RWPE2 (cell line): ENCODE data around the gene ACAD11.
"Not testable (repeated sequence)": the region's sequence is repeated elsewhere in the genome, so short reads cannot be mapped to it uniquely, and the experiment has no call there.

Experiments
- ATAC-seq: fragments of 200-7000 bp; cut with Tn5 transposase; 3 replicates; pipeline ENCODE4 v1.9.1; 2021; ENCODE audit warnings: low read depth
- DNase-seq: peaks from one replicate; pipeline ENCODE4 v3.0.0-alpha.2; 2020; ENCODE audit warnings: low spot score
- H3K27ac ChIP-seq: fragments of 450-650 bp; 2 replicates; pipeline ENCODE4 v1.5.1; 2017; ENCODE audit warnings: mild to moderate bottlenecking; ENCODE audit not compliant: poor library complexity, severe bottlenecking
- H3K27me3 ChIP-seq: fragments of 250-450 bp; sonication (Bioruptor Pico); 2 replicates; pipeline ENCODE4 v1.5.1; 2021; ENCODE audit warnings: mild to moderate bottlenecking, moderate library complexity; ENCODE audit not compliant: insufficient read depth, poor library complexity, severe bottlenecking
- H3K36me3 ChIP-seq: fragments of 250-450 bp; sonication (Bioruptor Pico); 2 replicates; pipeline ENCODE4 v1.5.1; 2020; ENCODE audit warnings: low read depth, mild to moderate bottlenecking, moderate library complexity
- H3K4me1 ChIP-seq: fragments of 250-450 bp; sonication (Bioruptor Pico); 2 replicates; pipeline ENCODE4 v1.5.1; 2021; ENCODE audit warnings: mild to moderate bottlenecking, moderate library complexity; ENCODE audit not compliant: insufficient read depth, poor library complexity, severe bottlenecking
- H3K4me3 ChIP-seq: fragments of 250-450 bp; sonication (Bioruptor Pico); 2 replicates; pipeline ENCODE4 v1.5.1; 2021; ENCODE audit warnings: mild to moderate bottlenecking, moderate library complexity; ENCODE audit not compliant: severe bottlenecking
- H3K9me3 ChIP-seq: fragments of 250-450 bp; sonication (Bioruptor Pico); 2 replicates; pipeline ENCODE4 v1.5.1; 2021; ENCODE audit warnings: mild to moderate bottlenecking, moderate library complexity; ENCODE audit not compliant: severe bottlenecking
- TF ChIP-seq, protein P1 (sequence below): fragments of 450-650 bp; IDR thresholded peaks from one replicate; pipeline ENCODE4 v1.5.1; 2017; ENCODE audit warnings: mild to moderate bottlenecking, moderate library complexity; ENCODE audit not compliant: poor library complexity, severe bottlenecking

ACAD11 gene

DNA sequence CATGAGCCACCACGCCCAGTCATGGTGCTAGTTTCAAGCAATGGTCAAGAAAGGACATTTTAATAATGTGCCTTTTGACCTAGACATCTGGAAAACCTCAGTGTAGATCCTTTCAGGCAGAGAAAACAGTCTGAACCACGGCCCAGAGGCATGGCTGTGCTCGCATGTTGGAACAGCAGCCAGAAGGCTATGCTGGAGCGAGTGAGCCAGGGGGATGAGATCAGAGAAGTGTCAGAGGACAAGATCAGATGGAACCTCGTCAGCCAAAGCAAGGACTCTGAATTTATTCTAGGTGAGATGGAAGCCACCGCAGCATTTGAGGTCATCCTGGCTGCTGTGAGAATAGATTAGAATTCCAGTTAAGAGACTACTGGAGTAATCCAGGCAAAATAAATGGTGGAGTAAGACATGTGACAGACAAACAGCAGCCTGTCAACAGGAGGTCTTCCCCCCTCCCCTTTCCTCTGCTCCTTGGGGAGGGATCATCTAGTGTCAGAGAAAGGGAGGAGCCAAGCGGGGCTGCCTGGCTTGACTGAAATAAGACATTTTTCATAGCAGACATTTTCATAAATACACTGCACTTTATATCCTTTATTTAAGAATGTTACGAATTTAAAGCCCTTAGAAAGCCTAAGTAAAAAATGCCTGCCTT lies 103.0 kb downstream of the ACAD11 start:
- ATAC-seq, result no peak
- H3K36me3 ChIP-seq, result no peaks in the 10 kb centered on the region
- no peaks in the 10 kb centered on the region for H3K27me3 ChIP-seq
- no peak for DNase-seq
- H3K27ac ChIP-seq, result no peak overlapping the region
- TF ChIP-seq, protein P1, sequence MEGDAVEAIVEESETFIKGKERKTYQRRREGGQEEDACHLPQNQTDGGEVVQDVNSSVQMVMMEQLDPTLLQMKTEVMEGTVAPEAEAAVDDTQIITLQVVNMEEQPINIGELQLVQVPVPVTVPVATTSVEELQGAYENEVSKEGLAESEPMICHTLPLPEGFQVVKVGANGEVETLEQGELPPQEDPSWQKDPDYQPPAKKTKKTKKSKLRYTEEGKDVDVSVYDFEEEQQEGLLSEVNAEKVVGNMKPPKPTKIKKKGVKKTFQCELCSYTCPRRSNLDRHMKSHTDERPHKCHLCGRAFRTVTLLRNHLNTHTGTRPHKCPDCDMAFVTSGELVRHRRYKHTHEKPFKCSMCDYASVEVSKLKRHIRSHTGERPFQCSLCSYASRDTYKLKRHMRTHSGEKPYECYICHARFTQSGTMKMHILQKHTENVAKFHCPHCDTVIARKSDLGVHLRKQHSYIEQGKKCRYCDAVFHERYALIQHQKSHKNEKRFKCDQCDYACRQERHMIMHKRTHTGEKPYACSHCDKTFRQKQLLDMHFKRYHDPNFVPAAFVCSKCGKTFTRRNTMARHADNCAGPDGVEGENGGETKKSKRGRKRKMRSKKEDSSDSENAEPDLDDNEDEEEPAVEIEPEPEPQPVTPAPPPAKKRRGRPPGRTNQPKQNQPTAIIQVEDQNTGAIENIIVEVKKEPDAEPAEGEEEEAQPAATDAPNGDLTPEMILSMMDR, result no peak
- no peaks in the 10 kb centered on the region for H3K4me1 ChIP-seq
- H3K4me3 ChIP-seq, result no peak overlapping the region
- no peaks in the 10 kb centered on the region for H3K9me3 ChIP-seq

DNA sequence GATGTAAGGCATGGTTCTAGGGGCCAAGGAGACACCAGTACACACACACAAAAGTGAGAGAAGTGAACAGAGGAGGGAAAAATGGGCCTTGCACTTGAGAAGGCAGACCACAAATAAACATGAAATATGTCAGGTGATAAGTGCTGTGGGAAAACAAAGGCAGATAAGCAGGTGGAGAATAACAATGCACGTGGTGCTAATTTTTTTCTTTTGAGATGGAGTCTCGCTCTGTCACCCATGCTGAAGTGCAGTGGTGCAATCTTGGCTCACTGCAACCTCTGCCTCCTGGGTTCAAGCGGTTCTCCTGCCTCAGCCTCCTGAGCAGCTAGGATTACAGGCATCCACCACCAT lies 103.6 kb downstream of the ACAD11 start:
- not testable (repeated sequence) for H3K36me3 ChIP-seq, H3K27me3 ChIP-seq, H3K4me1 ChIP-seq, ATAC-seq, H3K27ac ChIP-seq, H3K4me3 ChIP-seq, H3K9me3 ChIP-seq, DNase-seq

DNA sequence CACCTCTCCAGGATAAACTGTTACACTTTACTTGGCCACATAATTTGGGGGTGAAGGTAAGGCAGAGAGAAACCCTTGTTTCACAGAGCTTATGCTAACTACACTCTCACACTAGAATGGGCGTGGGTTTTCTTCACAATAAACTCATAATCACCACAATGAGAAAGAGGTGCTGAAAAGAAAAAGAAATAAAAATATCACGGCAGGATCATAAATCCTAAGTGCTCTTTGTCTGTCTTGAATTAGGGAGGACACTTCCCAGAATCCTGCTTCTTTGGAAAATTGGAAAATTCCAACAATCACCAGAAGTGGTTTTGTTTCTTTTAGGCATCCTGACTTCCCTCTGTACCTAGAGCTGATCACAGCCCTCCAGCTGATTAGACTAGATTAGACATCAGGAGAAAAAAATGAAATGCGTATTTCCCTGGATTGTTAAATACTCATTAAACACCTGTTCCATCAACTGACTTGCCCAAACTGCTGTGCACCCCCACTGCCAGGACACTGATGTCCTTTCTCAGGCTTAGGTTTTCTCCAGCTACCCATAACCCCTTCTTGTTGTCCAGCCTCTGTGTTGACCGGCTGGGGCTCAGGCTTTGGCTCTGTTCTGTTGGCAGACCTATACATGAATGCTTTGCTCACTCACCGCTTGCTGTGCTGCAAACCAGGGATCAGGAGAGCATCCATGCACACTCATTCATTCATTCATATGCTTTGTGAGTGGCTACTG lies 104.1 kb downstream of the ACAD11 start:
- ATAC-seq (no peak), DNase-seq (no peak)
- no peak overlapping the region for H3K27ac ChIP-seq
- H3K36me3 ChIP-seq, result no peaks in the 10 kb centered on the region
- TF ChIP-seq, protein P1, result no peak
- no peaks in the 10 kb centered on the region for H3K9me3 ChIP-seq
- H3K27me3 ChIP-seq, result no peaks in the 10 kb centered on the region
- H3K4me1 ChIP-seq, result no peaks in the 10 kb centered on the region
- H3K4me3 ChIP-seq, result no peak overlapping the region

DNA sequence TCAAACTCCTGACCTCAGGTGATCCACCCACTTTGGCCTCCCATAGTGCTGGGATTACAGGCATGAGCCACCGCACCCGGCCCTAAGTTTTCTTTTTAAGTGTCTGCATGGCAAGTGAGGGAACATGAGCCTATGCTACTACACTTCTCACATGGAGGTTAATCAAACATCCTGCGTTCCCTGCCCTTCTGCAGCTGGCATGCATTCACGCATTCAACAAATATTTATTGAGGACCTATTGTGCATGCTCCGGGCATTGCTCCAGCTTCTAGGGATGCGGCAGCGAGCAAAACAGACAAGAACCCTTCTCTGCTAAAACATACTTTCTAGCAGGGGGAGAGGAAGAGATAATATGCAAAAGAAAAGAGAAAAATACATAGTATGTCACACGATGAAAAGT lies 105.2 kb downstream of the ACAD11 start:
- DNase-seq, result no peak
- Histone ChIP-seq H3K27ac (no peak overlapping the region), H3K9me3 (no peaks in the 10 kb centered on the region), H3K36me3 (no peaks in the 10 kb centered on the region), H3K4me3 (no peak overlapping the region), H3K4me1 (peaks cover 9% of the 10 kb centered on the region), H3K27me3 (no peaks in the 10 kb centered on the region)
- ATAC-seq, result no peak
- TF ChIP-seq, protein P1, result no peak

DNA sequence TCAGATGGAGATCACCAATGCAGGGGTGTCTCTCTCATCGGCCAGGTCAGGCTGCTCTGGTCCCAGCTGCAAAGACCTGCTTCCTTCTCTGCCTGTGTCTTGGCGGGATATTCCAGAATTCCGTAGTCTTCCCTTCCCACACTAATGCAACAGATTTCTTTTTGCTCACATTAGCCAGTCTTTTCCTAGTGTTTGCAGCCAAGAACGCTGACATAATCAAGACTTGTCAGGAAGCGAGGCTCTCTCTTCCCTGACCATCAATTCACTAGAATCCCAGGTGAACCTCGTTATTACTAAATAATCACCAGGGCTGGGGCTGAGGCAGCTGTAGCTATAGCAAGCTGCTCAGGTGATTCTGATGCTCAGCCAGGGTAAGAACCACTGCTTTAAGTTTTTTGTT lies 105.8 kb downstream of the ACAD11 start:
- Histone ChIP-seq H3K4me3 (no peak overlapping the region), H3K27me3 (no peaks in the 10 kb centered on the region), H3K9me3 (no peaks in the 10 kb centered on the region), H3K27ac (no peak overlapping the region), H3K4me1 (peaks cover 9% of the 10 kb centered on the region), H3K36me3 (no peaks in the 10 kb centered on the region)
- TF ChIP-seq, protein P1, result no peak
- ATAC-seq, result no peak
- no peak for DNase-seq
